ENCODE results near the gene MRPL36. TPM values are rescaled to one million over a fixed set of nuclear protein-coding genes. Genes with fewer than 3 reads are reported as not detected.
"Not testable (repeated sequence)": the region's sequence is repeated elsewhere in the genome, so short reads cannot be mapped to it uniquely, and the experiment has no call there.

The MRPL36 gene
- total RNA-seq, 1 experiment from 2014 or later = 107 TPM

- DNase-seq (ENCODE audit: extremely low read depth, low read depth) = no peak
Measured at GRCh38 chr5:1800472-1801221, 1.0 kb upstream of the MRPL36 start.

GRCh38 chr5:1799110-1799601 is 481 bp downstream of the MRPL36 start:
- DNase-seq (ENCODE audit: extremely low read depth, low read depth) = no peak

GRCh38 chr5:1798589-1798988 is 1.0 kb downstream of the MRPL36 start:
- DNase-seq (ENCODE audit: extremely low read depth, low read depth) = not testable (repeated sequence)

- no peak for DNase-seq (ENCODE audit: extremely low read depth, low read depth)
Measured at GRCh38 chr5:1797855-1798254, 1.8 kb downstream of the MRPL36 start.

GRCh38 chr5:1797103-1797800 is 2.4 kb downstream of the MRPL36 start:
- DNase-seq (ENCODE audit: extremely low read depth, low read depth) = no peak

- DNase-seq (ENCODE audit: extremely low read depth, low read depth) = no peak
Measured at GRCh38 chr5:1796371-1797102, 3.1 kb downstream of the MRPL36 start.

- DNase-seq (ENCODE audit: extremely low read depth, low read depth) = no peak
Measured at GRCh38 chr5:1795931-1796330, 3.7 kb downstream of the MRPL36 start.

- DNase-seq (ENCODE audit: extremely low read depth, low read depth) = no peak
Measured at GRCh38 chr5:1795506-1795905, 4.1 kb downstream of the MRPL36 start.

GRCh38 chr5:1794901-1795290 is 4.7 kb downstream of the MRPL36 start:
- DNase-seq (ENCODE audit: extremely low read depth, low read depth) = no peak

GRCh38 chr5:1793966-1794900 is 5.4 kb downstream of the MRPL36 start:
- no peak for DNase-seq (ENCODE audit: extremely low read depth, low read depth)

GRCh38 chr5:1793301-1793740 is 6.3 kb downstream of the MRPL36 start:
- DNase-seq (ENCODE audit: extremely low read depth, low read depth) = no peak

GRCh38 chr5:1792842-1793266 is 6.8 kb downstream of the MRPL36 start:
- DNase-seq (ENCODE audit: extremely low read depth, low read depth) = no peak

- no peak for DNase-seq (ENCODE audit: extremely low read depth, low read depth)
Measured at GRCh38 chr5:1791176-1791575, 8.5 kb downstream of the MRPL36 start.

- no peak for DNase-seq (ENCODE audit: extremely low read depth, low read depth)
Measured at GRCh38 chr5:1789834-1790471, 9.7 kb downstream of the MRPL36 start.

GRCh38 chr5:1789438-1789833 is 10.2 kb downstream of the MRPL36 start:
- DNase-seq (ENCODE audit: extremely low read depth, low read depth) = not testable (repeated sequence)

- no peak for DNase-seq (ENCODE audit: extremely low read depth, low read depth)
Measured at GRCh38 chr5:1788828-1789227, 10.8 kb downstream of the MRPL36 start.

- no peak for DNase-seq (ENCODE audit: extremely low read depth, low read depth)
Measured at GRCh38 chr5:1788200-1788599, 11.4 kb downstream of the MRPL36 start.

- no peak for DNase-seq (ENCODE audit: extremely low read depth, low read depth)
Measured at GRCh38 chr5:1787472-1788047, 12.1 kb downstream of the MRPL36 start.
